ENCODE data around the gene LRRC34.

Gene LRRC34

GRCh38 chr3:169822091-169822490 is 9.4 kb upstream of the LRRC34 start:
- in situ Hi-C loops (cut with HindIII; ENCODE audit: low sequenced_read_pairs) = no loop called here
- no peak for DNase-seq (ENCODE audit: low read depth)
- no peak for TF ChIP-seq CTCF (IDR thresholded peaks at IDR 0.05; ENCODE audit: low read depth, low read length, missing control alignments)
- H3K4me3 ChIP-seq (ENCODE audit: low read depth, low read length) = no peak overlapping the region

GRCh38 chr3:169818316-169818715 is 5.6 kb upstream of the LRRC34 start:
- DNase-seq (ENCODE audit: low read depth) = no peak
- no peak overlapping the region for H3K4me3 ChIP-seq (ENCODE audit: low read depth, low read length)
- in situ Hi-C loops (cut with HindIII; ENCODE audit: low sequenced_read_pairs) = no loop called here
- TF ChIP-seq CTCF (IDR thresholded peaks at IDR 0.05; ENCODE audit: low read depth, low read length, missing control alignments) = no peak

- no peak overlapping the region for H3K4me3 ChIP-seq (ENCODE audit: low read depth, low read length)
- in situ Hi-C loops (cut with HindIII; ENCODE audit: low sequenced_read_pairs) = no loop called here
- DNase-seq (ENCODE audit: low read depth) = no peak
- no peak for TF ChIP-seq CTCF (IDR thresholded peaks at IDR 0.05; ENCODE audit: low read depth, low read length, missing control alignments)
Measured at GRCh38 chr3:169815590-169816150, 3.0 kb upstream of the LRRC34 start.

GRCh38 chr3:169813757-169814517 is 1.2 kb upstream of the LRRC34 start:
- in situ Hi-C loops (cut with HindIII; ENCODE audit: low sequenced_read_pairs) = no loop called here
- no peak for TF ChIP-seq CTCF (IDR thresholded peaks at IDR 0.05; ENCODE audit: low read depth, low read length, missing control alignments)
- H3K4me3 ChIP-seq (ENCODE audit: low read depth, low read length) = no peak overlapping the region
- DNase-seq (ENCODE audit: low read depth) = no peak

GRCh38 chr3:169813278-169813677 is 574 bp upstream of the LRRC34 start:
- DNase-seq (ENCODE audit: low read depth) = no peak
- H3K4me3 ChIP-seq (ENCODE audit: low read depth, low read length) = no peak overlapping the region
- in situ Hi-C loops (cut with HindIII; ENCODE audit: low sequenced_read_pairs) = no loop called here
- no peak for TF ChIP-seq CTCF (IDR thresholded peaks at IDR 0.05; ENCODE audit: low read depth, low read length, missing control alignments)

GRCh38 chr3:169811631-169812331 is 923 bp downstream of the LRRC34 start:
- H3K4me3 ChIP-seq (ENCODE audit: low read depth, low read length) = peak overlapping the region; percentile 35
- TF ChIP-seq CTCF (IDR thresholded peaks at IDR 0.05; ENCODE audit: low read depth, low read length, missing control alignments) = no peak
- DNase-seq (ENCODE audit: low read depth) = peak; percentile 19
- in situ Hi-C loops (cut with HindIII; ENCODE audit: low sequenced_read_pairs) = no loop called here
